Fibroblast of the aortic adventitia (primary cell): ENCODE measurements around the gene MAD1L1. TPM values are rescaled to one million over a fixed set of nuclear protein-coding genes. Genes with fewer than 3 reads are reported as not detected.
A peak's percentile ranks its signal among the peaks of the same experiment; 100 is the strongest.
"Not testable (repeated sequence)": the region's sequence is repeated elsewhere in the genome, so short reads cannot be mapped to it uniquely, and the experiment has no call there.

Experiments
- DNase-seq: peaks from one replicate; pipeline ENCODE4 v3.0.0-alpha.2; 2010; ENCODE audit warnings: low read depth
- H3K4me3 ChIP-seq: 2 replicates; pipeline ENCODE4 v1.5.1; 2011; ENCODE audit warnings: low read depth, mild to moderate bottlenecking, control low read depth, low read length, moderate library complexity
- CTCF ChIP-seq: IDR thresholded peaks from 2 replicates; pipeline ENCODE4 v1.5.1; 2011; ENCODE audit warnings: mild to moderate bottlenecking, low read length, control low read depth, inconsistent platforms; ENCODE audit not compliant: insufficient read depth
- total RNA-seq: library from RNA; depleted of rRNA; stranded (reverse); fragments of >200 nt; gene quantifications from 2 replicates; pipeline ENCODE4 v1.2.3, GENCODE V29; 2012; ENCODE audit warnings: low replicate concordance

The MAD1L1 gene
- total RNA-seq, 1 donor = 22.9 TPM

GRCh38 chr7:2036786-2037185 is 196.0 kb downstream of the MAD1L1 start:
- H3K4me3 ChIP-seq = no peak overlapping the region
- DNase-seq = no peak
- TF ChIP-seq CTCF = no peak

- not testable (repeated sequence) for DNase-seq, H3K4me3 ChIP-seq
These were observed 196.5 kb downstream of the MAD1L1 start for GRCh38 chr7:2036201-2036600.

- H3K4me3 ChIP-seq = no peak overlapping the region
- DNase-seq = no peak
- no peak for TF ChIP-seq CTCF
These were observed 198.2 kb downstream of the MAD1L1 start for GRCh38 chr7:2034291-2035201.

- TF ChIP-seq CTCF = no peak
- no peak for DNase-seq
- H3K4me3 ChIP-seq = no peak overlapping the region
These were observed 199.1 kb downstream of the MAD1L1 start for GRCh38 chr7:2033586-2034135.

- H3K4me3 ChIP-seq = no peak overlapping the region
- DNase-seq = no peak
- no peak for TF ChIP-seq CTCF
These were observed 199.8 kb downstream of the MAD1L1 start for GRCh38 chr7:2032876-2033407.

GRCh38 chr7:2032030-2032875 is 200.5 kb downstream of the MAD1L1 start:
- H3K4me3 ChIP-seq = no peak overlapping the region
- DNase-seq = peak; percentile 16
- TF ChIP-seq CTCF = no peak

GRCh38 chr7:2031451-2031845 is 201.3 kb downstream of the MAD1L1 start:
- no peak for DNase-seq
- no peak overlapping the region for H3K4me3 ChIP-seq
- no peak for TF ChIP-seq CTCF
